Right hindlimb (tissue), 1 donor: ENCODE measurements around the gene UGGT1.

Experiments
- DNase-seq: peaks from one replicate; pipeline ENCODE4 v3.0.0-alpha.2; 2018

Gene UGGT1

DNA sequence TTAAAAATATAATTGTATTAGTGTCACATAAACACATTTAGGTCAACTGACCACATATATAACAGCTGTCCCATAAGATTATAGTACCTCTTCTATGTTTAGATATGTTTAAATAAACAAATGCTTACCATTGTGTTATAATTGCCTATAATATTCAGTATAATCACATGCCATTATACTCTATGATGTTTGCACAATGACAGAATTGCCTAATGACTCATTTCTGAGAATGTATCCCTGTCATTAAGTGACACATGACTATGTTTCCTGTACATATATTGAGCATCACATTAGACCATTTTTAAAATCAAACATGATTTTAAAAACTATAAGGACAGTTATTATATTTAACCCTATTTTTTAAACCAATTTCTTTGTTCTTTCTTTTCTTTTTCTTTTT is 137.9 kb downstream of the UGGT1 start:
- DNase-seq = no peak

- DNase-seq = peak; percentile 85
Observed at GRCh38 chr2:128232965-128233789, 142.2 kb downstream of the UGGT1 start.

DNA sequence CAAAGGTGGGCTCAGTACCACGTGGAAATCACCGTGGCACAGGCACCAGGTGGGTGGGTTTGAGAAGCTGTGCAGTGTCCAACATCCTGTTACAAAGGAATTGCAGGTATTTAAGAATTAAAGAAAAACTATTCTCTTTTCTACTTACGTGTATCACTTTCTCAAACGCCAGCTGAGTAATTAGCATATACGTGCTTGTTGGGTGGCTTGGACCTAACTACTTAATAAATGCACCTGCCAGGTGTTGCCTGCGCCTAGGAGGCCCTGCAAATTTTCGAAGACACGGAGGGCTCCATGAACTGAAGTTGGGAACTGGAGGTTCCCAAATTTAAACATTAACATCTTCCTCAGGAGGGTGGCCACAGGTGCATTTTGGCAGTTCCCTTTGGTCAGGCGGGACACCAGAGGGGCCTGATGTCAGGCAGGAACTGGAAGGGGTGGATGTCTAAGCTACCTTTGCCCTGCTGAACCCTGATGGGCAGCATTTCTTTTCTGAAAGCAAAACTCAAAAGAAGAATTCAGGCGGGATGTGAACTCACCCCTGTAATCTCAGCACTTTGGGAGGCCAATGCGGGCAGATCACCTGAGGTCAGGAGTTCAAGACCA is 142.9 kb downstream of the UGGT1 start:
- DNase-seq = no peak

DNA sequence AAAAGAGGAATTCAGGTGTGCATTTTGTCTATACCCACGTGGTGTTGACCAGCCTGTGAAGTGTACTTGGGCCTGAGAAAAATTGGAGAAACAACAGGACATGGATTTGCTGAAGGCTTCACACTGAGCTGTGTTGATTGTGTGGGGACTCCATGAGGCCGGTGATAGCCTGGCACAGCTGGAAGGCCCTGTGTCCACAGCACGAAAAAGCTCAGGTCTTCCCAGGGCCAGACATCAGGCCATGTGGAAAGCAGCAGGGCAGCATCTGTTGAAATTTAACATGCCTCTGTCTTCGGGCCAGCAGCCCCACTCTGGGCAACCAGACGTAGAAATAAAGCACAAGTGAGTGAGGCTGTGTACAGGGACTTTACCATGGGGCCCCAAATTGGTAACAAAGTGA is 143.6 kb downstream of the UGGT1 start:
- DNase-seq = no peak

DNA sequence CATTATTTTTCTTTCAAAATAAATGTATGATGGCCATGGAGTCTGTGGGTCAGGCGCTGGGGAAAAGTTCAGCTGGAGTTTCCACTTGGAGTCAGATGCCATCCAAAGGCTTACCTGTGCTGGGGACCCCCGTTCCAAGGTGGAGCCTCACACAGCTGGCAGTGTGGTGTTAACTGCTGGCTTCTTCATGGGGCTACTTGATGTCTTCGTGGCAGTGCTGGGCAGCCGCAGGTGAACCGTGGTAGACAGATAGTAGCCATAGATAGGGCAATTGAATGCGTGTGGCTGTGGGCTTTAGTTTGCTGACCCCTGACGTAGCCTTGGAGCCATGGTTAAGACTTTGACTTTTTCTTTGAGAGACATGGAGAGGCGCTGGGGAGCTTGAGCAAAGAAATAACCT is 144.6 kb downstream of the UGGT1 start:
- no peak for DNase-seq

GRCh38 chr2:128236491-128237035 is 145.6 kb downstream of the UGGT1 start:
- DNase-seq = no peak

DNA sequence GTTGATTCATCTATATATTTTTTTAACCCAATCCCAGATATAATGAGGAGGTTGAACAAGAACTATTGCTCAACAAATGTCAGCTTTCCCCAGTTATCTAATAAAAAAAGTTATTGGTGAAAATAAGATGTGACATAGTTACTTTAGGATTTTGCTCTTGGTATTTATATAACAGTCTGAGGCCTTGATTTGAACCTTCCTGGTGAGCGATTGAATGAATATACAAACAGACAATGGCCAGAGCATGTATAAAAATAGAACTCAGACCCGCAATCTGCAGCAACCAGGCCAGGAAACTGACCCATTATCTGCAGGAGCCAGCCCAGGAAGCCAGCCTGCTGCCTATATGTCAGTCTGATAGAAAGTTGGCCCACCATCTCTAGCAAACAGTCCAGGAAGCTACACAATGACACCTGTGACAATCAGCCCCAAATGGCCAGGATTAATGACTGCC is 146.1 kb downstream of the UGGT1 start:
- no peak for DNase-seq

- no peak for DNase-seq
Observed at GRCh38 chr2:128237911-128238697, 147.1 kb downstream of the UGGT1 start.

DNA sequence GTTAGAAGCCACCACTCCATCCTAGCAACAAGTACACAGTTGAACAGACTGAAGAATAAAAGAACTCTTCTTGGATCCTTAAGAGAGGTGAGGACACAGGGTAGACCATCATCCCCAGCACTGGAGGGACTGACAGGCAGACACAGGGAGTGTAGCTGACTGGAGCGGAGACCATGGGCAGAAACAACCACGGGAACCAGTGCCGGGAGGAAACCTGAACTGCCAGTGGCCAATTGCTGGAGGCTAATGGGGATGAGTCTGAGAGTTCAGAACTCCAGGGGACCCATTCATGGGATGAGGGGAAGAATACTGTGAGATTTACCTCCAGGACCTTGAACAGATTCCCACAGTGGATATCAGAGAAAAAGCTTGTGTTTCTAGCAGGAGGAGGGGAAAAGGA is 150.9 kb downstream of the UGGT1 start:
- DNase-seq = no peak
